HG02870 (cell line): ENCODE results near the gene RAB4A.

Source experiments
- ATAC-seq: cut with Tn5 transposase; IDR thresholded peaks from one replicate; pipeline ENCODE4 v1.9.1; 2021; ENCODE audit warnings: mild to moderate bottlenecking, moderate library complexity; ENCODE audit not compliant: unreplicated experiment

Gene RAB4A

GRCh38 chr1:229243638-229244037 is 27.3 kb upstream of the RAB4A start:
- ATAC-seq, result no peak

GRCh38 chr1:229244091-229244490 is 26.8 kb upstream of the RAB4A start:
- no peak for ATAC-seq

GRCh38 chr1:229247871-229248270 is 23.0 kb upstream of the RAB4A start:
- no peak for ATAC-seq

GRCh38 chr1:229248821-229249817 is 21.8 kb upstream of the RAB4A start:
- ATAC-seq, result no peak

GRCh38 chr1:229249854-229250644 is 20.9 kb upstream of the RAB4A start:
- ATAC-seq, result no peak

- ATAC-seq, result no peak
Measured at GRCh38 chr1:229251185-229251584, 19.7 kb upstream of the RAB4A start.

GRCh38 chr1:229252228-229252984 is 18.5 kb upstream of the RAB4A start:
- ATAC-seq, result no peak

- ATAC-seq, result no peak
Measured at GRCh38 chr1:229253151-229253974, 17.5 kb upstream of the RAB4A start.

GRCh38 chr1:229254910-229255541 is 15.9 kb upstream of the RAB4A start:
- ATAC-seq, result no peak

- ATAC-seq, result no peak
Measured at GRCh38 chr1:229258031-229258756, 12.7 kb upstream of the RAB4A start.

GRCh38 chr1:229258757-229259060 is 12.2 kb upstream of the RAB4A start:
- no peak for ATAC-seq

GRCh38 chr1:229260297-229260696 is 10.6 kb upstream of the RAB4A start:
- no peak for ATAC-seq

- no peak for ATAC-seq
Measured at GRCh38 chr1:229262239-229262638, 8.7 kb upstream of the RAB4A start.

GRCh38 chr1:229263254-229263653 is 7.7 kb upstream of the RAB4A start:
- no peak for ATAC-seq

GRCh38 chr1:229264068-229264467 is 6.8 kb upstream of the RAB4A start:
- ATAC-seq, result no peak

GRCh38 chr1:229264487-229264886 is 6.4 kb upstream of the RAB4A start:
- ATAC-seq, result no peak

- no peak for ATAC-seq
Measured at GRCh38 chr1:229266274-229266673, 4.6 kb upstream of the RAB4A start.

- ATAC-seq, result no peak
Measured at GRCh38 chr1:229266832-229267500, 3.9 kb upstream of the RAB4A start.

- ATAC-seq, result no peak
Measured at GRCh38 chr1:229268505-229268904, 2.4 kb upstream of the RAB4A start.
